Osteoblast (primary cell): ENCODE measurements around the gene TBC1D23. TPM values are rescaled to one million over a fixed set of nuclear protein-coding genes. Genes with fewer than 3 reads are reported as not detected.

Experiments used
- DNase-seq: peaks from one replicate; pipeline ENCODE4 v3.0.0; 2011; ENCODE audit warnings: low spot score, mixed read lengths; ENCODE audit not compliant: insufficient read length; ENCODE audit errors: missing footprints
- H2AFZ ChIP-seq: 2 replicates; pipeline ENCODE4 v1.6.0; 2011; ENCODE audit warnings: mild to moderate bottlenecking, low read length
- H3K27ac ChIP-seq: 2 replicates; pipeline ENCODE4 v1.5.1; 2011; ENCODE audit warnings: mild to moderate bottlenecking, low read depth, low read length, moderate library complexity
- H3K27me3 ChIP-seq: 2 replicates; pipeline ENCODE4 v1.6.0; 2012; ENCODE audit warnings: mild to moderate bottlenecking, control low read depth, inconsistent platforms, low read length, moderate library complexity; ENCODE audit not compliant: insufficient read depth
- H3K36me3 ChIP-seq: 2 replicates; pipeline ENCODE4 v1.5.1; 2011; ENCODE audit warnings: mild to moderate bottlenecking, low read length, control low read depth, moderate library complexity; ENCODE audit not compliant: insufficient read depth
- H3K4me1 ChIP-seq: 2 replicates; pipeline ENCODE4 v1.5.1; 2011; ENCODE audit warnings: mild to moderate bottlenecking, low read length, control low read depth, moderate library complexity; ENCODE audit not compliant: insufficient read depth
- H3K4me2 ChIP-seq: 2 replicates; pipeline ENCODE4 v1.6.0; 2011; ENCODE audit warnings: mild to moderate bottlenecking, low read length; ENCODE audit not compliant: insufficient read depth
- H3K4me3 ChIP-seq: fragments of 200-600 bp; sonication (generic); 3 replicates; pipeline ENCODE4 v1.5.1; 2012; ENCODE audit warnings: mild to moderate bottlenecking, low read length, inconsistent platforms; ENCODE audit not compliant: insufficient read depth
- H3K79me2 ChIP-seq: 2 replicates; pipeline ENCODE4 v1.6.0; 2012; ENCODE audit warnings: mild to moderate bottlenecking, low read length, control low read depth, inconsistent platforms; ENCODE audit not compliant: insufficient read depth
- H3K9me3 ChIP-seq: 2 replicates; pipeline ENCODE4 v1.5.1; 2011; ENCODE audit warnings: low read depth, low read length, control low read depth
- H4K20me1 ChIP-seq: 2 replicates; pipeline ENCODE4 v1.6.0; 2012; ENCODE audit warnings: mild to moderate bottlenecking, low read length, control low read depth; ENCODE audit not compliant: insufficient read depth
- CTCF ChIP-seq: IDR thresholded peaks from 2 replicates; pipeline ENCODE4 v1.5.1; 2011; ENCODE audit warnings: mild to moderate bottlenecking, low read depth, low read length, moderate library complexity; ENCODE audit errors: extremely low read depth
- total RNA-seq: library from RNA; depleted of rRNA; stranded (reverse); fragments of >200 nt; gene quantifications from 2 replicates; pipeline ENCODE4 v1.2.3, GENCODE V29; 2012

TBC1D23 gene
- total RNA-seq, 1 donor: 64.4 TPM

- H3K36me3 ChIP-seq: peaks cover 51% of the 10 kb centered on the region
Measured at GRCh38 chr3:100352296-100353231, 91.8 kb downstream of the TBC1D23 start.

GRCh38 chr3:100354850-100355249 lies 94.1 kb downstream of the TBC1D23 start:
- no peaks in the 10 kb centered on the region for H3K79me2 ChIP-seq
- no peaks in the 10 kb centered on the region for H3K27me3 ChIP-seq
- H3K27ac ChIP-seq: no peak overlapping the region
- no peak overlapping the region for H2AFZ ChIP-seq
- no peaks in the 10 kb centered on the region for H3K4me1 ChIP-seq
- no peaks in the 10 kb centered on the region for H4K20me1 ChIP-seq
- no peak for DNase-seq
- H3K4me3 ChIP-seq: no peak overlapping the region
- TF ChIP-seq CTCF: no peak
- no peak overlapping the region for H3K4me2 ChIP-seq
- H3K36me3 ChIP-seq: peaks cover 42% of the 10 kb centered on the region
- H3K9me3 ChIP-seq: no peaks in the 10 kb centered on the region

More at GRCh38 chr3:100352296-100353231, 91.8 kb downstream of the TBC1D23 start:
- no peak overlapping the region for H3K4me2 ChIP-seq
- H3K27me3 ChIP-seq: no peaks in the 10 kb centered on the region
- no peak overlapping the region for H2AFZ ChIP-seq
- no peak overlapping the region for H3K27ac ChIP-seq
- H3K4me3 ChIP-seq: no peak overlapping the region
- H3K9me3 ChIP-seq: no peaks in the 10 kb centered on the region
- no peak for TF ChIP-seq CTCF
- no peak for DNase-seq
- no peaks in the 10 kb centered on the region for H3K4me1 ChIP-seq
- H4K20me1 ChIP-seq: no peaks in the 10 kb centered on the region
- no peaks in the 10 kb centered on the region for H3K79me2 ChIP-seq

- Histone ChIP-seq H3K4me1 (no peaks in the 10 kb centered on the region), H4K20me1 (no peaks in the 10 kb centered on the region), H3K27me3 (no peaks in the 10 kb centered on the region), H3K36me3 (peaks cover 52% of the 10 kb centered on the region), H3K27ac (no peak overlapping the region), H3K4me3 (no peak overlapping the region), H3K9me3 (no peaks in the 10 kb centered on the region), H3K4me2 (no peak overlapping the region), H3K79me2 (no peaks in the 10 kb centered on the region), H2AFZ (no peak overlapping the region)
- DNase-seq: no peak
- TF ChIP-seq CTCF: no peak
Measured at GRCh38 chr3:100358413-100358812, 97.6 kb downstream of the TBC1D23 start.

- H4K20me1 ChIP-seq: no peaks in the 10 kb centered on the region
- no peaks in the 10 kb centered on the region for H3K9me3 ChIP-seq
- no peak overlapping the region for H3K4me2 ChIP-seq
- H3K36me3 ChIP-seq: peaks cover 51% of the 10 kb centered on the region
- DNase-seq: no peak
- H3K4me3 ChIP-seq: no peak overlapping the region
- H3K27ac ChIP-seq: no peak overlapping the region
- H2AFZ ChIP-seq: no peak overlapping the region
- no peaks in the 10 kb centered on the region for H3K79me2 ChIP-seq
- TF ChIP-seq CTCF: no peak
- no peaks in the 10 kb centered on the region for H3K4me1 ChIP-seq
- no peaks in the 10 kb centered on the region for H3K27me3 ChIP-seq
Measured at GRCh38 chr3:100359035-100359434, 98.2 kb downstream of the TBC1D23 start.
